Transverse colon (tissue), 4 donors: ENCODE results near the gene STYXL1. TPM values are rescaled to one million over a fixed set of nuclear protein-coding genes. Genes with fewer than 3 reads are reported as not detected.

Source experiments
- DNase-seq: peaks from one replicate; pipeline ENCODE4 v3.0.0-alpha.2; 2019
- H3K27ac ChIP-seq, 4 donors: fragments of 200-600 bp; sonication (generic); 2 replicates each; pipeline ENCODE4 v1.5.1; 2016 to 2018; ENCODE audit warnings: inconsistent platforms in 4 of 4
- H3K27me3 ChIP-seq: fragments of 200-600 bp; sonication (generic); 2 replicates; pipeline ENCODE4 v1.5.1; 2017; ENCODE audit warnings: inconsistent platforms
- H3K36me3 ChIP-seq, 4 donors: fragments of 200-600 bp; sonication (generic); 2 replicates each; pipeline ENCODE4 v1.5.1; 2017 to 2019; ENCODE audit warnings: inconsistent platforms in 4 of 4
- H3K4me1 ChIP-seq, 4 donors: fragments of 200-600 bp; sonication (generic); 2 replicates each; pipeline ENCODE4 v1.5.1; 2017 to 2020; ENCODE audit warnings: inconsistent platforms in 4 of 4
- H3K4me3 ChIP-seq, 4 donors: fragments of 200-600 bp; sonication (generic); 1 replicate in 1 of 4; 2 replicates in 3 of 4; pipeline versions ENCODE4 v1.5.1 to v1.6.1; 2017 to 2019; ENCODE audit warnings: inconsistent platforms in 4 of 4
- H3K9me3 ChIP-seq, 2 donors: fragments of 200-600 bp; sonication (generic); 2 replicates each; pipeline ENCODE4 v1.5.1; 2017 to 2019; ENCODE audit warnings: inconsistent platforms in 2 of 2
- CTCF ChIP-seq, 5 experiments: fragments of 200-600 bp in 3 of 5; fragments of 450-650 bp in 2 of 5; sonication (generic) in 3 of 5; IDR thresholded peaks; 1 replicate in 2 of 5; 2 replicates in 3 of 5; pipeline ENCODE4 v1.5.1; 2016 to 2017; ENCODE audit warnings: antibody characterized with exemption in 5 of 5, inconsistent platforms in 3 of 5, mild to moderate bottlenecking in 2 of 5, moderate library complexity in 1 of 5
- EP300 ChIP-seq: sonication (generic); formaldehyde crosslinking; IDR thresholded peaks from one replicate; pipeline ENCODE4 v1.6.1; 2017; ENCODE audit warnings: antibody characterized with exemption, low read depth
- POLR2A ChIP-seq: fragments of 450-650 bp; IDR thresholded peaks from one replicate; pipeline ENCODE4 v1.6.1; 2016; ENCODE audit warnings: antibody characterized with exemption, mild to moderate bottlenecking, moderate library complexity
- POLR2AphosphoS5 ChIP-seq, 3 donors: sonication (generic); formaldehyde crosslinking; IDR thresholded peaks; one replicate each; pipeline ENCODE4 v1.6.1; 2016; ENCODE audit warnings: antibody characterized with exemption in 3 of 3
- WGBS, 2 donors: methylation state at CpG; one replicate each; pipeline ENCODE4 v1.1.5; 2018; ENCODE audit warnings: low coverage in 1 of 2; 5-methylcytosine and 5-hydroxymethylcytosine counted together
- in situ Hi-C, 4 donors: fragments of 200-750 bp; cut with MboI; loops; one replicate each; pipeline versions ENCODE4 v1.15.0 to v1.15.1; 2017; ENCODE audit warnings: low sequenced_read_pairs in 3 of 4, low pct_ligation_motif_present in 1 of 4, low pct_unique_long_range_greater_than_20kb in 1 of 4
- intact Hi-C: fragments of 100-400 bp; cut with DNase I; formaldehyde crosslinking; loops from one replicate; pipeline ENCODE4 v1.15.1; 2023; ENCODE audit warnings: low total_unique reads
- total RNA-seq, 4 donors: library from RNA; depleted of rRNA; stranded (reverse); fragments of >200 nt; gene quantifications; one replicate each; pipeline ENCODE4 v1.1.0, GENCODE V29; 2016

STYXL1 gene
- total RNA-seq, 4 donors from 2014 or later = 3.4 to 51.9 (median 20.9) TPM

- Histone ChIP-seq H3K9me3 (no peaks in the 10 kb centered on the region), H3K27me3 (no peaks in the 10 kb centered on the region), H3K4me3 (no peak overlapping the region), H3K27ac (no peak overlapping the region), H3K4me1 (peaks cover 10 to 26% (median 18%) of the 10 kb centered on the region in 4 donors), H3K36me3 (peaks cover 0 to 9% (median 0%) of the 10 kb centered on the region in 4 donors)
- 89 to 93% methylated on average over 3 to 4 of the region's 4 CpGs for WGBS, 2 donors
- intact Hi-C loops = no loop called here
- in situ Hi-C loops = no loop called here
- TF ChIP-seq POLR2AphosphoS5 (IDR thresholded peaks at IDR 0.05) (no peak), EP300 (no peak), POLR2A (no peak), CTCF (IDR thresholded peaks at IDR 0.05) (no peak)
- DNase-seq = no peak
Measured at GRCh38 chr7:76051840-76052239, 4.0 kb upstream of the STYXL1 start.

GRCh38 chr7:76050545-76050944 is 2.7 kb upstream of the STYXL1 start:
- no peaks in the 10 kb centered on the region for H3K27me3 ChIP-seq
- intact Hi-C loops (no loop called here), in situ Hi-C loops (no loop called here)
- H3K4me3 ChIP-seq = no peak overlapping the region
- 93% methylated on average over 3 to 5 of the region's 5 CpGs for WGBS, 2 donors
- H3K9me3 ChIP-seq = no peaks in the 10 kb centered on the region
- peaks cover 0 to 4% (median 0%) of the 10 kb centered on the region in 4 donors for H3K36me3 ChIP-seq
- TF ChIP-seq CTCF (IDR thresholded peaks at IDR 0.05) (no peak), EP300 (no peak)
- no peak overlapping the region for H3K27ac ChIP-seq
- H3K4me1 ChIP-seq = peaks cover 14 to 36% (median 27%) of the 10 kb centered on the region in 4 donors
- DNase-seq = no peak

GRCh38 chr7:76049295-76049694 is 1.5 kb upstream of the STYXL1 start:
- peaks cover 14 to 40% (median 28%) of the 10 kb centered on the region in 4 donors for H3K4me1 ChIP-seq
- no peak for DNase-seq
- no peaks in the 10 kb centered on the region for H3K36me3 ChIP-seq
- WGBS, 2 donors = 85 to 92% methylated on average over 6 of the region's 6 CpGs
- no peaks in the 10 kb centered on the region for H3K9me3 ChIP-seq
- peak overlapping the region in 1 of 4 donors; percentile 78 for H3K4me3 ChIP-seq
- H3K27ac ChIP-seq = peak overlapping the region; percentile 90 to 97 (median 94)
- in situ Hi-C loops = no loop called here
- H3K27me3 ChIP-seq = no peaks in the 10 kb centered on the region
- intact Hi-C loops = no loop called here
- no peak for TF ChIP-seq POLR2AphosphoS5 (IDR thresholded peaks at IDR 0.05)
- no peak for TF ChIP-seq POLR2A
- TF ChIP-seq CTCF (IDR thresholded peaks at IDR 0.05) = no peak

GRCh38 chr7:76048668-76048988 is 828 bp upstream of the STYXL1 start:
- peak overlapping the region; percentile 67 to 99 (median 82) for H3K4me3 ChIP-seq
- in situ Hi-C loops (no loop called here), intact Hi-C loops (no loop called here)
- no peaks in the 10 kb centered on the region for H3K27me3 ChIP-seq
- peak overlapping the region; percentile 90 to 97 (median 94) for H3K27ac ChIP-seq
- peak; percentile 19 for DNase-seq
- peak in 2 of 5 experiments; percentile 5 to 36 for TF ChIP-seq CTCF (IDR thresholded peaks at IDR 0.05)
- no peak for TF ChIP-seq EP300
- no peaks in the 10 kb centered on the region for H3K36me3 ChIP-seq
- H3K9me3 ChIP-seq = no peaks in the 10 kb centered on the region
- 4 to 20% methylated on average over 1 to 9 of the region's 9 CpGs for WGBS, 2 donors
- H3K4me1 ChIP-seq = peaks cover 14 to 40% (median 24%) of the 10 kb centered on the region in 4 donors
